Epithelial cell of esophagus (primary cell): ENCODE measurements around the gene TTC21B.

Experiments used
- DNase-seq: peaks from one replicate; pipeline ENCODE4 v3.0.0; 2010; ENCODE audit warnings: low read depth
- H3K4me3 ChIP-seq: 2 replicates; pipeline ENCODE4 v1.5.1; 2011; ENCODE audit warnings: mild to moderate bottlenecking, low read length, control low read depth
- CTCF ChIP-seq: IDR thresholded peaks from 2 replicates; pipeline ENCODE4 v1.5.1; 2011; ENCODE audit warnings: low read depth, mild to moderate bottlenecking, low read length, control low read depth, inconsistent platforms; ENCODE audit not compliant: insufficient read depth; ENCODE audit errors: missing control alignments

TTC21B gene

GRCh38 chr2:165898381-165898780 is 55.2 kb downstream of the TTC21B start:
- no peak for TF ChIP-seq CTCF
- H3K4me3 ChIP-seq = no peak overlapping the region
- peak; percentile 95 for DNase-seq

GRCh38 chr2:165897726-165898125 is 55.9 kb downstream of the TTC21B start:
- no peak for TF ChIP-seq CTCF

GRCh38 chr2:165897074-165897473 is 56.5 kb downstream of the TTC21B start:
- TF ChIP-seq CTCF = no peak
- DNase-seq = no peak
- no peak overlapping the region for H3K4me3 ChIP-seq

More at GRCh38 chr2:165897726-165898125, 55.9 kb downstream of the TTC21B start:
- no peak overlapping the region for H3K4me3 ChIP-seq
- DNase-seq = no peak

- no peak for TF ChIP-seq CTCF
- H3K4me3 ChIP-seq = no peak overlapping the region
- DNase-seq = no peak
These were observed 57.6 kb downstream of the TTC21B start for GRCh38 chr2:165895974-165896373.

- DNase-seq = no peak
- H3K4me3 ChIP-seq = no peak overlapping the region
- no peak for TF ChIP-seq CTCF
These were observed 60.0 kb downstream of the TTC21B start for GRCh38 chr2:165893556-165893955.

GRCh38 chr2:165892526-165892925 is 61.0 kb downstream of the TTC21B start:
- DNase-seq = no peak
- no peak for TF ChIP-seq CTCF

GRCh38 chr2:165891943-165892342 is 61.6 kb downstream of the TTC21B start:
- no peak for DNase-seq
- no peak for TF ChIP-seq CTCF
- H3K4me3 ChIP-seq = no peak overlapping the region

More at GRCh38 chr2:165892526-165892925, 61.0 kb downstream of the TTC21B start:
- no peak overlapping the region for H3K4me3 ChIP-seq
